ENCODE measurements around the gene CNTROB. TPM values are rescaled to one million over a fixed set of nuclear protein-coding genes. Genes with fewer than 3 reads are reported as not detected.

Gene CNTROB
- total RNA-seq, 1 donor from 2014 or later, result 8.9 TPM

- ATAC-seq (no peak), DNase-seq (ENCODE audit: low spot score) (no peak)
These were observed 45.8 kb downstream of the CNTROB start for GRCh38 chr17:7977805-7978204.

GRCh38 chr17:7982173-7982572 lies 50.2 kb downstream of the CNTROB start:
- DNase-seq (ENCODE audit: low spot score) (no peak), ATAC-seq (no peak)

- no peak for DNase-seq (ENCODE audit: low spot score)
- ATAC-seq, result no peak
These were observed 50.7 kb downstream of the CNTROB start for GRCh38 chr17:7982666-7983065.

- ATAC-seq, result no peak
- DNase-seq (ENCODE audit: low spot score), result no peak
These were observed 52.9 kb downstream of the CNTROB start for GRCh38 chr17:7984904-7985303.

GRCh38 chr17:7987112-7987893 lies 55.3 kb downstream of the CNTROB start:
- ATAC-seq (no peak), DNase-seq (ENCODE audit: low spot score) (no peak)

GRCh38 chr17:7988750-7989178 lies 56.8 kb downstream of the CNTROB start:
- no peak for DNase-seq (ENCODE audit: low spot score)

GRCh38 chr17:7989781-7990655 lies 58.0 kb downstream of the CNTROB start:
- ATAC-seq (peak; percentile 98), DNase-seq (ENCODE audit: low spot score) (peak; percentile 82)

More at GRCh38 chr17:7988750-7989178, 56.8 kb downstream of the CNTROB start:
- ATAC-seq, result peak; percentile 75

GRCh38 chr17:7992516-7992915 lies 60.5 kb downstream of the CNTROB start:
- no peak for DNase-seq (ENCODE audit: low spot score)
- no peak for ATAC-seq

GRCh38 chr17:7992924-7993323 lies 60.9 kb downstream of the CNTROB start:
- DNase-seq (ENCODE audit: low spot score) (no peak), ATAC-seq (no peak)

GRCh38 chr17:7993972-7994589 lies 62.1 kb downstream of the CNTROB start:
- DNase-seq (ENCODE audit: low spot score), result no peak
- no peak for ATAC-seq

- ATAC-seq, result no peak
- DNase-seq (ENCODE audit: low spot score), result no peak
These were observed 63.7 kb downstream of the CNTROB start for GRCh38 chr17:7995724-7996123.

GRCh38 chr17:7997186-7997585 lies 65.2 kb downstream of the CNTROB start:
- ATAC-seq (peak; percentile 69), DNase-seq (ENCODE audit: low spot score) (no peak)

Other genes with a start within 250 kb of the CNTROB start
- 13.6 TPM for gene TP53, start 244.7 kb upstream of the CNTROB start, total RNA-seq
- 4.9 TPM for gene WRAP53, start 243.7 kb upstream of the CNTROB start, total RNA-seq
- gene EFNB3, start 227.0 kb upstream of the CNTROB start, total RNA-seq, result 0.63 TPM
- gene DNAH2, start 214.5 kb upstream of the CNTROB start, total RNA-seq, result 0.15 TPM
- gene KDM6B, start 98.0 kb upstream of the CNTROB start, total RNA-seq, result 18.1 TPM
- gene TMEM88, start 77.1 kb upstream of the CNTROB start, total RNA-seq, result 1.3 TPM
- gene NAA38, start 74.6 kb upstream of the CNTROB start, total RNA-seq, result 33.5 TPM
- gene CYB5D1, start 74.2 kb upstream of the CNTROB start, total RNA-seq, result 12.4 TPM
- gene CHD3, start 43.4 kb upstream of the CNTROB start, total RNA-seq, result 5.7 TPM
- 0.23 TPM for gene RNF227, start 15.9 kb upstream of the CNTROB start, total RNA-seq
- gene KCNAB3, start 2.4 kb upstream of the CNTROB start, total RNA-seq, result 1.3 TPM
- 41.1 TPM for gene TRAPPC1, start 260 bp upstream of the CNTROB start, total RNA-seq
- 0.05 TPM for gene GUCY2D, start 70.4 kb downstream of the CNTROB start, total RNA-seq
- 0.35 TPM for gene ALOX15B, start 106.9 kb downstream of the CNTROB start, total RNA-seq
- not detected for gene ALOX12B, start 155.5 kb downstream of the CNTROB start, total RNA-seq
- not detected for gene ALOXE3, start 186.3 kb downstream of the CNTROB start, total RNA-seq
- gene HES7, start 191.9 kb downstream of the CNTROB start, total RNA-seq, result not detected
- 108 TPM for gene PER1, start 220.2 kb downstream of the CNTROB start, total RNA-seq
- 18.1 TPM for gene VAMP2, start 230.7 kb downstream of the CNTROB start, total RNA-seq
- 3.6 TPM for gene TMEM107, start 244.2 kb downstream of the CNTROB start, total RNA-seq